KMS-11 (cell line): Measurements from ENCODE around the gene EFCAB12.
A peak's percentile ranks its signal among the peaks of the same experiment; 100 is the strongest.

Experiments
- H2AFZ ChIP-seq: fragments of 200-600 bp; sonication (generic); 2 replicates; pipeline ENCODE4 v1.6.1; 2016; ENCODE audit warnings: antibody characterized with exemption, mixed run types, low read depth
- H3K27ac ChIP-seq: fragments of 200-600 bp; sonication (generic); 2 replicates; pipeline ENCODE4 v1.6.1; 2016; ENCODE audit warnings: mild to moderate bottlenecking, mixed run types
- H3K27me3 ChIP-seq: fragments of 200-600 bp; sonication (generic); 2 replicates; pipeline ENCODE4 v1.6.1; 2017; ENCODE audit warnings: mild to moderate bottlenecking, low read depth, mixed run types, moderate library complexity; ENCODE audit not compliant: insufficient read depth
- H3K36me3 ChIP-seq: fragments of 200-600 bp; sonication (generic); 2 replicates; pipeline ENCODE4 v1.6.1; 2017; ENCODE audit warnings: mild to moderate bottlenecking, mixed run types; ENCODE audit not compliant: insufficient read depth
- H3K4me1 ChIP-seq: fragments of 200-600 bp; sonication (generic); 2 replicates; pipeline ENCODE4 v1.6.1; 2016; ENCODE audit warnings: mild to moderate bottlenecking, low read depth, mixed run types; ENCODE audit not compliant: poor library complexity, severe bottlenecking
- H3K4me2 ChIP-seq: fragments of 200-600 bp; sonication (generic); 2 replicates; pipeline ENCODE4 v1.7.0; 2016; ENCODE audit warnings: mild to moderate bottlenecking, mixed run types
- H3K4me3 ChIP-seq: fragments of 200-600 bp; sonication (generic); IDR thresholded peaks from 2 replicates; pipeline ENCODE4 v1.6.1; 2017; ENCODE audit warnings: low read depth, low read length, mixed read lengths; ENCODE audit not compliant: insufficient read depth
- H3K79me2 ChIP-seq: fragments of 200-600 bp; sonication (generic); 2 replicates; pipeline ENCODE4 v1.6.1; 2016; ENCODE audit warnings: low read depth, mixed run types; ENCODE audit not compliant: insufficient read depth
- H3K9ac ChIP-seq: fragments of 200-600 bp; sonication (generic); 2 replicates; pipeline ENCODE4 v1.6.1; 2016; ENCODE audit warnings: mild to moderate bottlenecking, mixed run types
- H4K20me1 ChIP-seq: fragments of 200-600 bp; sonication (generic); 2 replicates; pipeline ENCODE4 v1.6.1; 2016; ENCODE audit warnings: mild to moderate bottlenecking, mixed run types; ENCODE audit not compliant: insufficient read depth
- TF ChIP-seq, protein P1 (sequence below): fragments of 200-600 bp; sonication (generic); conservative IDR thresholded peaks from 2 replicates; pipeline ENCODE4 v1.6.1; 2017; ENCODE audit warnings: low read depth, mild to moderate bottlenecking, antibody characterized with exemption, low read length, moderate library complexity, mixed read lengths

EFCAB12 gene

DNA sequence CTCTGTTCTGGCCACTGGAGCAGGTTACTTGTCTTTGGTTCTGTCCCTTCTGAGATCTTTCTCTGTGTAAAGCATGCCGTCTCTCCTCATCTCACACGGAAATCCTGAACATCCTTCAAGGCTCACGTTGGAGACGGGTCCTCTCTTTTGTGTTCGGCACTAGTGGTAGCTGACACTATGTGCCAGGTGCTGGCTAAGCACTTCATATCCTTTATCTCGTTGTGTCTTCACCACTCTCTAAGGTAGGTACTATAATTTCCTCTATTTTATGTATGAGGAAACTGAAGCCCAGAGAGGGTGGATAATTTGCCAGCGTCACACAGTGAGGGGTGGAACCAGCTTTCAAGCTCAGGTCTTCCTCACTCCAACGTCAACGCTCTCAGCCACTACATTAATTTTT is 12.8 kb upstream of the EFCAB12 start:
- peaks cover 38% of the 10 kb centered on the region for H3K4me1 ChIP-seq
- peak overlapping the region; percentile 85 for H3K27ac ChIP-seq
- TF ChIP-seq, protein P1, sequence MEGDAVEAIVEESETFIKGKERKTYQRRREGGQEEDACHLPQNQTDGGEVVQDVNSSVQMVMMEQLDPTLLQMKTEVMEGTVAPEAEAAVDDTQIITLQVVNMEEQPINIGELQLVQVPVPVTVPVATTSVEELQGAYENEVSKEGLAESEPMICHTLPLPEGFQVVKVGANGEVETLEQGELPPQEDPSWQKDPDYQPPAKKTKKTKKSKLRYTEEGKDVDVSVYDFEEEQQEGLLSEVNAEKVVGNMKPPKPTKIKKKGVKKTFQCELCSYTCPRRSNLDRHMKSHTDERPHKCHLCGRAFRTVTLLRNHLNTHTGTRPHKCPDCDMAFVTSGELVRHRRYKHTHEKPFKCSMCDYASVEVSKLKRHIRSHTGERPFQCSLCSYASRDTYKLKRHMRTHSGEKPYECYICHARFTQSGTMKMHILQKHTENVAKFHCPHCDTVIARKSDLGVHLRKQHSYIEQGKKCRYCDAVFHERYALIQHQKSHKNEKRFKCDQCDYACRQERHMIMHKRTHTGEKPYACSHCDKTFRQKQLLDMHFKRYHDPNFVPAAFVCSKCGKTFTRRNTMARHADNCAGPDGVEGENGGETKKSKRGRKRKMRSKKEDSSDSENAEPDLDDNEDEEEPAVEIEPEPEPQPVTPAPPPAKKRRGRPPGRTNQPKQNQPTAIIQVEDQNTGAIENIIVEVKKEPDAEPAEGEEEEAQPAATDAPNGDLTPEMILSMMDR: no peak
- H3K27me3 ChIP-seq: no peaks in the 10 kb centered on the region
- no peak overlapping the region for H3K4me3 ChIP-seq
- peak overlapping the region; percentile 63 for H3K4me2 ChIP-seq
- H3K79me2 ChIP-seq: peaks cover 43% of the 10 kb centered on the region
- H2AFZ ChIP-seq: peak overlapping the region; percentile 68
- H3K36me3 ChIP-seq: no peaks in the 10 kb centered on the region
- H4K20me1 ChIP-seq: no peaks in the 10 kb centered on the region
- H3K9ac ChIP-seq: peak overlapping the region; percentile 75; the same call in 1 of the 2 replicates

DNA sequence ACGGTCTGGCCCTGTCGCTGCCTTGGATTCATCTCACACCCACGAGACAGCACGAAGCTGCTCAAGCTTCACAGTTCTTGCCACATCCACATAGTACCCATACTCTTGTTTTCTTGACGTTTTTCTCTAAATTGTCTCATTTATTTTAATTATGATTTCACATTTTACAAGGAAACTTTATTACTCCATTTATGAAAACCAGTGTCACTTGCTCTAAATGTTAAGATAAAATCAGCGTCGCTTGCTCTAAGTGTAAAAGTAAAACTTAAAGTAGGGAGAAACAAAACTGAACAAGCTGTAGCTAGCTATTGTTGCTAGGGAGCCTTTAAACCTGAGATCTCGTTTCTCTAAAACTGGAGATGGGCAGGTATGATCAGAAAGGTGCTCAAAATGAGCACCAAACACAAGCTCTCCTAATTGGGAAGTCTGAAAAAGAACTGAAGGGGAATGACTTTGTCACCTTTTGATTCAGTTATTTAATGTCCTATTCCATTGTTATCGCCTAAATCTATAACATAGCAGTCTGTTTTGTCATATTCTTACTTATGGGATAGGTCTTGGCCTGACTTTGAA is 12.3 kb upstream of the EFCAB12 start:
- H3K4me1 ChIP-seq: peaks cover 43% of the 10 kb centered on the region
- peak overlapping the region; percentile 75 for H3K9ac ChIP-seq
- peak overlapping the region; percentile 85 for H3K27ac ChIP-seq
- no peaks in the 10 kb centered on the region for H3K36me3 ChIP-seq
- no peaks in the 10 kb centered on the region for H4K20me1 ChIP-seq
- H2AFZ ChIP-seq: peak overlapping the region; percentile 68
- peaks cover 48% of the 10 kb centered on the region for H3K79me2 ChIP-seq
- H3K27me3 ChIP-seq: no peaks in the 10 kb centered on the region
- TF ChIP-seq, protein P1: no peak
- no peak overlapping the region for H3K4me3 ChIP-seq
- H3K4me2 ChIP-seq: peak overlapping the region; percentile 63

DNA sequence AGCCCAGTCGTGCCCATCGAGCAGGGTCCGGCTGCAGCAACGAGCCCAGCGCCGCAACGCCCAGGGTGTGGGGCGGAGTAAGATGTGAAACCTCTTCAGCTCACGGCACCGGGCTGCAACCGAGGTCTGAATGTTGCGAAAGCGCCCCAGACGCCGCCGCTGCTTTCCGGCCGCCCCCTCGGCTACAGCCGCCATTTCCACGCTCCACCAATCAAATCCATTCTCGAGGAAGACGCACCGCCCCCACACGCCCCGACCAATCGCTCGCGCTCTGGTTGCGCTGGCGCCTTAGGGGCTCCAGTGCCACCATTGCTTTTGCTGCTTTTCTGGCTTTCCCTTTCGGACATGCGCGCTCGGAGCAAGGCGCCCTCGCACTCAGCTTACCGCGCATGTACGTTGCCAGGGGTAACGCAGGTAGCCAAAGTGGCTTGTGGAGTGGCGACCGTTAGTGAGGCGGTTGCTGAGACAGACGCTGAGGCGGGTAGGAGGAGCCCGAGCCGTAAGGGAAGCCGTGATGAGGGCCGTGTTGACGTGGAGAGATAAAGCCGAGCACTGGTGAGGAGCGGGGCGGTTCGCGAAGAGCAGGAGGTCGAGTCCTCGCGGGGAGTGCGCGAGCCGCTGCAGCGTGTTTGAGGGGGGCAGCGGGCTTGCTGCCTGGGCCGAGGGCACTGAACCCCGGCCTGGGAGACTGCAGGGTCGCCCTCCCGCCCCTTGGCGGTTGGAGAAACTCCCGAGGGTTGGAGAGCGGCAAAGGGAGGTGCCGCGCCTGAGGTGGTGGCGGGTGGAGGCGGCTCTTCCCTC is 11.6 kb upstream of the EFCAB12 start, which contains the start of the genes IFT122 and MBD4:
Gene IFT122, plus strand, starts transcription at position 408 of the 801 bp plus-strand sequence. Its CDS starts 107 bp downstream, at position 515.
Gene MBD4, minus strand, starts transcription at position 132 of the 801 bp plus-strand sequence. Its CDS starts 115 bp downstream, at position 17.
- Histone ChIP-seq H3K79me2 (peaks cover 50% of the 10 kb centered on the region), H3K27me3 (no peaks in the 10 kb centered on the region), H3K4me1 (peaks cover 50% of the 10 kb centered on the region), H4K20me1 (no peaks in the 10 kb centered on the region), H2AFZ (peak within 1 kb of the TSS; percentile 87), H3K4me2 (peak within 1 kb of the TSS; percentile 80), H3K9ac (peak within 1 kb of the TSS; percentile 75), H3K36me3 (no peaks in the 10 kb centered on the region), H3K27ac (peak within 1 kb of the TSS; percentile 85), H3K4me3 (peak within 1 kb of the TSS; percentile 93)
- TF ChIP-seq, protein P1: no peak

DNA sequence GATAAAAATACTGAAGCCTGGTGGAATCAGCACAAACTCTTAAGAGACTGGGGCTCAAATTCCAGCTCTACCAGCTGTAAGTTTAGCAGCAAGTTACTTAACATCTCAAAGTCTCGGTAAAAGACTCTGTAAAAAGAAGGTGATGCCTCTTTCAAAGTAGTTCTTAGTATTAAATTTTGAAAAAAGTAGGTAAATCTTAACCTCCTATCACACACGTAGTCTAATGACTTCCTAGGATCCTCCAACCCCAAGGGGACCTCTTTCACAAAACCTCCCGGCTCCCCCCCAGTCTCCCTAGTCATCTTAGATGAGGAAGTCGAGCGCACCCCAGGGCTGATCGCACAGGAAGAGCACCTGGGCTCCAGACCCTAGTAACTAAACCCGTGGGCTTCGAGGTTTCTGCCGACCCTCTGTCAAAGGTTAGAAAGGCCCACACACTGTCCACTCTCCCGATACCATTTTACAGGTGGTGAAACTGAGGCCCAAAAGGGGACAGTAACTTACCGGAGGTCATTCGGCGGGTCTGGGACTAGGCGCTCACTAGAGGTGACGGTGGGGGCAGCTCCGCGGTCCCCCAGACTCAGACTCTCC is 10.9 kb upstream of the EFCAB12 start:
- H3K27me3 ChIP-seq: no peaks in the 10 kb centered on the region
- 0 out of 2 replicates have a peak, but pooled peaks cover 1% of the 10 kb centered on the region for H3K36me3 ChIP-seq
- no peaks in the 10 kb centered on the region for H4K20me1 ChIP-seq
- peak overlapping the region; percentile 80 for H3K4me2 ChIP-seq
- peak overlapping the region; percentile 87 for H2AFZ ChIP-seq
- TF ChIP-seq, protein P1: no peak
- peaks cover 56% of the 10 kb centered on the region for H3K4me1 ChIP-seq
- H3K9ac ChIP-seq: peak overlapping the region; percentile 75; the same call in 1 of the 2 replicates
- peaks cover 50% of the 10 kb centered on the region for H3K79me2 ChIP-seq
- H3K4me3 ChIP-seq: peak overlapping the region; percentile 93
- H3K27ac ChIP-seq: peak overlapping the region; percentile 85
